GM23248 (cell line): ENCODE results near the gene CD248. TPM values are rescaled to one million over a fixed set of nuclear protein-coding genes. Genes with fewer than 3 reads are reported as not detected.
A peak's percentile ranks its signal among the peaks of the same experiment; 100 is the strongest.

Experiments
- DNase-seq: peaks from one replicate; pipeline ENCODE4 v3.0.0-alpha.2; 2015
- H2AFZ ChIP-seq: fragments of 200-600 bp; sonication (generic); 2 replicates; pipeline ENCODE4 v1.6.1; 2016; ENCODE audit warnings: antibody characterized with exemption
- H3F3A ChIP-seq: fragments of 200-600 bp; sonication (generic); 2 replicates; pipeline ENCODE4 v1.6.1; 2016; ENCODE audit warnings: mild to moderate bottlenecking, antibody characterized with exemption, mixed run types; ENCODE audit not compliant: insufficient read depth
- H3K27ac ChIP-seq: fragments of 200-600 bp; sonication (generic); 2 replicates; pipeline ENCODE4 v1.5.1; 2016; ENCODE audit warnings: mild to moderate bottlenecking
- H3K27me3 ChIP-seq: fragments of 200-600 bp; sonication (generic); replicated peaks from 2 replicates; pipeline ENCODE4 v1.6.1; 2016; ENCODE audit warnings: mild to moderate bottlenecking; ENCODE audit not compliant: insufficient read depth
- H3K36me3 ChIP-seq: fragments of 200-600 bp; sonication (generic); 2 replicates; pipeline ENCODE4 v1.6.1; 2016; ENCODE audit warnings: low read depth, mild to moderate bottlenecking
- H3K4me1 ChIP-seq: fragments of 200-600 bp; sonication (generic); 2 replicates; pipeline ENCODE4 v1.6.1; 2016; ENCODE audit warnings: mild to moderate bottlenecking; ENCODE audit not compliant: insufficient read depth
- H3K4me2 ChIP-seq: fragments of 200-600 bp; sonication (generic); one replicate; pipeline ENCODE4 v1.6.1; 2016; ENCODE audit warnings: mild to moderate bottlenecking; ENCODE audit not compliant: unreplicated experiment
- H3K4me3 ChIP-seq: fragments of 200-600 bp; sonication (generic); 2 replicates; pipeline ENCODE4 v1.5.1; 2016; ENCODE audit warnings: mild to moderate bottlenecking
- H3K79me2 ChIP-seq: fragments of 200-600 bp; sonication (generic); 2 replicates; pipeline ENCODE4 v1.6.1; 2016; ENCODE audit warnings: mild to moderate bottlenecking; ENCODE audit not compliant: insufficient read depth
- H3K9ac ChIP-seq: fragments of 200-600 bp; sonication (generic); 2 replicates; pipeline ENCODE4 v1.6.1; 2016; ENCODE audit warnings: mild to moderate bottlenecking
- H3K9me2 ChIP-seq: fragments of 200-600 bp; sonication (generic); 2 replicates; pipeline ENCODE4 v1.6.1; 2016; ENCODE audit warnings: mixed run types, mild to moderate bottlenecking, moderate library complexity; ENCODE audit not compliant: insufficient read depth
- H3K9me3 ChIP-seq: fragments of 200-600 bp; sonication (generic); one replicate; pipeline ENCODE4 v1.6.1; 2017; ENCODE audit warnings: low read depth
- H4K20me1 ChIP-seq: fragments of 200-600 bp; sonication (generic); 2 replicates; pipeline ENCODE4 v1.6.0; 2016; ENCODE audit not compliant: insufficient read depth
- EZH2 ChIP-seq: fragments of 200-600 bp; sonication (generic); IDR thresholded peaks from 2 replicates; pipeline ENCODE4 v1.6.1; 2018; ENCODE audit warnings: antibody characterized with exemption, mild to moderate bottlenecking; ENCODE audit not compliant: insufficient read depth, poor library complexity, severe bottlenecking
- EZH2phosphoT487 ChIP-seq: fragments of 200-600 bp; sonication (generic); IDR thresholded peaks from 2 replicates; pipeline ENCODE4 v1.6.1; 2018; ENCODE audit warnings: antibody characterized with exemption, moderate library complexity, mild to moderate bottlenecking, low read depth; ENCODE audit not compliant: insufficient read depth
- WGBS, 2 experiments: methylation state at CpG; one replicate each; pipeline ENCODE4 v1.1.6; 2015 to 2017; ENCODE audit warnings: low lambda C conversion rate in 2 of 2, low coverage in 1 of 2; ENCODE audit errors: missing lambda C conversion rate in 2 of 2; 5-methylcytosine and 5-hydroxymethylcytosine counted together
- in situ Hi-C: fragments of 300-500 bp; cut with MboI; formaldehyde crosslinking; loops from 2 replicates; pipeline ENCODE4 v1.15.0; 2020
- polyA plus RNA-seq: library from polyadenylated mRNA; unstranded; fragments of >200 nt; fragmentation: Nextera tagmentation; extraction: Ambion mirVana; gene quantifications from 2 replicates; pipeline ENCODE4 v1.2.1, GENCODE V29; 2016
- total RNA-seq: library from RNA; depleted of rRNA; stranded (reverse); fragments of >200 nt; shearing (Covaris generic); gene quantifications from 2 replicates; pipeline ENCODE4 v1.2.3, GENCODE V29; 2014

Gene CD248
- total and polyA plus RNA-seq, 2 experiments from 2014 or later, result 212 to 616 TPM

GRCh38 chr11:66286699-66287098 lies 30.1 kb downstream of the CD248 start:
- Histone ChIP-seq H4K20me1 (no peaks in the 10 kb centered on the region), H3K9me2 (no peaks in the 10 kb centered on the region), H3K27me3 (peaks cover 4% of the 10 kb centered on the region; the same call in 1 of the 2 replicates), H3F3A (peaks cover 21% of the 10 kb centered on the region), H3K4me1 (peaks cover 14% of the 10 kb centered on the region; the same call in 1 of the 2 replicates), H3K4me2 (no peak overlapping the region), H3K36me3 (no peaks in the 10 kb centered on the region), H2AFZ (no peak overlapping the region), H3K27ac (no peak overlapping the region), H3K9ac (peak overlapping the region; percentile 97; the same call in 1 of the 2 replicates), H3K79me2 (peaks cover 41% of the 10 kb centered on the region), H3K4me3 (no peak overlapping the region), H3K9me3 (no peaks in the 10 kb centered on the region)
- no peak for TF ChIP-seq EZH2phosphoT487
- no peak for TF ChIP-seq EZH2
- DNase-seq, result no peak
- in situ Hi-C loops, result no loop called here
- 54% methylated on average over 5 of the region's 5 CpGs for WGBS, 2 experiments

DNA sequence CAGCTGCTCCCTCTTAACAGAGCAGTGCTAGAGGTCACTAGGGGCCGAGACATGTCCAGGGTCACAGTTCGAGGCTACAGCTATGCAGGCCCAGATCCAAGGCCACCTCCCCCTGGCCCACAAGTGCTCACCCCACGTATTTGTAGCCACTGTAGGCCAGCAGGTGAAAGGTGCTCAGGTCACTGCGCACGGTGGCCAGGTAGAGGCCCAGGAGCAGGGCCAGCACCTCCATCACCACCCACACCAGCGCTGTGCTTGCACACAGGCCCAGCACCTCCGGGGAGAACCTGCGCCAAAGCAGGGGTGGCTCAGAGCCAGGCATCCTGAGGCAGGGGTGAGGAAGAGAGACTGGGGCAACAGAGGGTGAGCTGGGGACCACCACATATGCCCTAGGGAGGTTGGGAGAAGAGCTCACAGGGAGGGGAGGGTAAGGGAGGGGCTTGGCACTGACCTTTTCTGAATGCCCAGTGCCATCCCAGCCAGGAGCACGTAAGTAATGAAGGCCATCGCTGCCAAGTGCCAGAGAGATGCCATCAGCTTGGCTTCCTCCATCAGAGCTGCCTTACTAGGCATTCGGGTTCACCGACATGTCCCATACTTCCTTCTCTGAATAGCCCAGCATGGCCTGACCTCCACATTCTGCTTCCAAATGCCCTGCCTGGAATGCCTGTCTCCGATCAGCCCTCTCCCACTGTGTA lies 31.4 kb downstream of the CD248 start:
- peaks cover 41% of the 10 kb centered on the region for H3K79me2 ChIP-seq
- H3K27ac ChIP-seq, result no peak overlapping the region
- peaks cover 24% of the 10 kb centered on the region for H3F3A ChIP-seq
- no peak for DNase-seq
- H2AFZ ChIP-seq, result no peak overlapping the region
- TF ChIP-seq EZH2phosphoT487 (no peak), EZH2 (no peak)
- H3K4me1 ChIP-seq, result peaks cover 14% of the 10 kb centered on the region; the same call in 1 of the 2 replicates
- 87 to 88% methylated on average over 11 to 13 of the region's 13 CpGs for WGBS, 2 experiments
- no peaks in the 10 kb centered on the region for H3K27me3 ChIP-seq
- H3K9ac ChIP-seq, result no peak overlapping the region
- H3K4me2 ChIP-seq, result no peak overlapping the region
- H4K20me1 ChIP-seq, result no peaks in the 10 kb centered on the region
- in situ Hi-C loops, result no loop called here
- no peaks in the 10 kb centered on the region for H3K9me2 ChIP-seq
- no peaks in the 10 kb centered on the region for H3K9me3 ChIP-seq
- H3K4me3 ChIP-seq, result no peak overlapping the region
- no peaks in the 10 kb centered on the region for H3K36me3 ChIP-seq

- TF ChIP-seq EZH2 (no peak), EZH2phosphoT487 (no peak)
- DNase-seq, result no peak
- no peaks in the 10 kb centered on the region for H3K9me2 ChIP-seq
- H3K36me3 ChIP-seq, result no peaks in the 10 kb centered on the region
- peaks cover 41% of the 10 kb centered on the region for H3K79me2 ChIP-seq
- in situ Hi-C loops, result no loop called here
- peaks cover 21% of the 10 kb centered on the region for H3F3A ChIP-seq
- no peak overlapping the region for H2AFZ ChIP-seq
- no peak overlapping the region for H3K27ac ChIP-seq
- WGBS, 2 experiments, result 92 to 98% methylated on average over 16 of the region's 16 CpGs
- no peaks in the 10 kb centered on the region for H3K9me3 ChIP-seq
- no peaks in the 10 kb centered on the region for H4K20me1 ChIP-seq
- H3K4me1 ChIP-seq, result peaks cover 14% of the 10 kb centered on the region; the same call in 1 of the 2 replicates
- H3K27me3 ChIP-seq, result no peaks in the 10 kb centered on the region
- no peak overlapping the region for H3K4me3 ChIP-seq
- H3K4me2 ChIP-seq, result no peak overlapping the region
- no peak overlapping the region for H3K9ac ChIP-seq
Observed at GRCh38 chr11:66284526-66285078, 32.2 kb downstream of the CD248 start.

DNA sequence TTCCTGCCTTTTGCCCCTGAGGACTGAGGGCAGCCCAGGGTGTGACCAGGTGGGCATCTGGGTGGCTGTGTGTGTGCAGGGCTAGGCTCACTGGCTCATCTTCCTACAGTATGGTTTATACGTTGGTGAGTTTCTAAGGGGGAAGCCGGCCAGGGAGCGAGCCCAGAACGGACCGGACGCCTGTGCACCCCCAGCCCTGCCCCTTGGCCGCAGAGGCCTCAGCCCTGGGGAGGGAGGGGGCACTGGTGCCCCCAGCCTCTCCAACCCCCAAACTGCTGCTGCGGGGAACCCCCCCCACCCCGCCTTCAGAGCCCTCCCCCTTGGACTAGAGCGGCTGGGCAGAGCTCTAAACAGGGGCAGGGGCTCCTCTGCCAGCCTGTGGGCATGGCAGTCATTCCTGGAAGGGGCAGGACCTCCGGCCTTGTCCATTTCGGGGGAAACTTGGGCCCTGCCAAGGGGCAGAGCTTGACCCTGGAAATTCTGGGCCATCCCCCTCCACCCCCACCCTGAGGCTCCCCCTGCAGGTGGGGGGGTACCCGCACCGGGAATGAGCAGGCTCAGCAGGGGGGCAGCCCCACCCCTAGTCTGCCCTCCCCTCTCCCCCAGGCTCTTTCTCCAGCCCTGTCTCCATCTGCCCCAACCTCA lies 33.3 kb downstream of the CD248 start:
- Histone ChIP-seq H2AFZ (no peak overlapping the region), H4K20me1 (no peaks in the 10 kb centered on the region), H3K27me3 (no peaks in the 10 kb centered on the region), H3K4me2 (no peak overlapping the region), H3K27ac (no peak overlapping the region), H3K79me2 (peaks cover 41% of the 10 kb centered on the region), H3K9me3 (no peaks in the 10 kb centered on the region), H3K4me3 (no peak overlapping the region), H3K9ac (no peak overlapping the region), H3K36me3 (no peaks in the 10 kb centered on the region), H3K9me2 (no peaks in the 10 kb centered on the region), H3F3A (peaks cover 21% of the 10 kb centered on the region), H3K4me1 (peaks cover 14% of the 10 kb centered on the region; the same call in 1 of the 2 replicates)
- DNase-seq, result no peak
- in situ Hi-C loops, result no loop called here
- TF ChIP-seq EZH2 (no peak), EZH2phosphoT487 (no peak)
- WGBS, 2 experiments, result 62 to 68% methylated on average over 2 to 13 of the region's 14 CpGs
